H9 (cell line): ENCODE measurements around the gene PITX1. TPM values are rescaled to one million over a fixed set of nuclear protein-coding genes. Genes with fewer than 3 reads are reported as not detected.

Experiments used
- DNase-seq: peaks from one replicate; pipeline ENCODE4 v3.0.0-alpha.2; 2017
- H2AFZ ChIP-seq: one replicate; pipeline ENCODE4 v1.6.1; 2013; ENCODE audit warnings: mild to moderate bottlenecking, low read length, control low read depth, moderate library complexity
- H2AK5ac ChIP-seq: 2 replicates; pipeline ENCODE4 v1.6.1; 2013; ENCODE audit warnings: low read length, control low read depth, mixed read lengths; ENCODE audit not compliant: insufficient read length
- H2BK120ac ChIP-seq: one replicate; pipeline ENCODE4 v1.6.1; 2013; ENCODE audit warnings: low read depth, mild to moderate bottlenecking, low read length, control low read depth, inconsistent platforms; ENCODE audit not compliant: poor library complexity, severe bottlenecking
- H2BK12ac ChIP-seq: 2 replicates; pipeline ENCODE4 v1.6.1; 2013; ENCODE audit warnings: low read length, control low read depth, mixed read lengths, low read depth; ENCODE audit not compliant: insufficient read length
- H2BK15ac ChIP-seq: 2 replicates; pipeline ENCODE4 v1.6.1; 2013; ENCODE audit warnings: low read depth, low read length, control low read depth
- H2BK20ac ChIP-seq: one replicate; pipeline ENCODE4 v1.6.1; 2013; ENCODE audit warnings: low read depth, mild to moderate bottlenecking, low read length, control low read depth, inconsistent platforms; ENCODE audit not compliant: poor library complexity, severe bottlenecking
- H2BK5ac ChIP-seq: 2 replicates; pipeline ENCODE4 v1.6.1; 2013; ENCODE audit warnings: low read length, control low read depth, mixed read lengths; ENCODE audit not compliant: insufficient read length
- H3K14ac ChIP-seq: 2 replicates; pipeline ENCODE4 v1.6.1; 2013; ENCODE audit warnings: low read length, control low read depth; ENCODE audit not compliant: insufficient read depth
- H3K18ac ChIP-seq: 2 replicates; pipeline ENCODE4 v1.6.1; 2013; ENCODE audit warnings: low read depth, mild to moderate bottlenecking, mixed read lengths, low read length, control low read depth; ENCODE audit not compliant: insufficient read length
- H3K23ac ChIP-seq: 2 replicates; pipeline ENCODE4 v1.6.1; 2013; ENCODE audit warnings: low read length, control low read depth, mixed read lengths, low read depth; ENCODE audit not compliant: insufficient read length
- H3K23me2 ChIP-seq: 2 replicates; pipeline ENCODE4 v1.6.1; 2013; ENCODE audit warnings: low read depth, mild to moderate bottlenecking, mixed read lengths, low read length, control low read depth; ENCODE audit not compliant: insufficient read length, poor library complexity, severe bottlenecking
- H3K27ac ChIP-seq: 2 replicates; pipeline ENCODE4 v1.5.1; 2013; ENCODE audit warnings: low read length, control low read depth, mixed read lengths, low read depth; ENCODE audit not compliant: insufficient read length
- H3K27me3 ChIP-seq: 2 replicates; pipeline ENCODE4 v1.6.1; 2013; ENCODE audit warnings: low read length, control low read depth, inconsistent platforms; ENCODE audit not compliant: insufficient read depth
- H3K4ac ChIP-seq: 2 replicates; pipeline ENCODE4 v1.6.1; 2013; ENCODE audit warnings: low read depth, mild to moderate bottlenecking, control low read depth, inconsistent platforms, low read length, moderate library complexity
- H3K4me1 ChIP-seq: 2 replicates; pipeline ENCODE4 v1.6.1; 2013; ENCODE audit warnings: low read length, control low read depth, inconsistent platforms; ENCODE audit not compliant: insufficient read depth
- H3K4me2 ChIP-seq: 2 replicates; pipeline ENCODE4 v1.6.1; 2013; ENCODE audit warnings: low read length, control low read depth, mixed read lengths; ENCODE audit not compliant: insufficient read length, insufficient read depth
- H3K56ac ChIP-seq: 2 replicates; pipeline ENCODE4 v1.6.1; 2013; ENCODE audit warnings: low read depth, mild to moderate bottlenecking, mixed read lengths, low read length, control low read depth; ENCODE audit not compliant: insufficient read length
- H3K79me1 ChIP-seq: 2 replicates; pipeline ENCODE4 v1.6.1; 2013; ENCODE audit warnings: low read depth, mild to moderate bottlenecking, moderate library complexity, low read length, control low read depth, inconsistent platforms; ENCODE audit not compliant: insufficient read depth, poor library complexity, severe bottlenecking
- H3K79me2 ChIP-seq: 2 replicates; pipeline ENCODE4 v1.6.1; 2013; ENCODE audit warnings: low read length, control low read depth, inconsistent platforms; ENCODE audit not compliant: insufficient read depth
- H3K9ac ChIP-seq: 2 replicates; pipeline ENCODE4 v1.6.1; 2013; ENCODE audit warnings: low read length, control low read depth, mixed read lengths; ENCODE audit not compliant: insufficient read length; ENCODE audit errors: extremely low read depth
- H3K9me3 ChIP-seq: one replicate; pipeline ENCODE4 v1.6.1; 2013; ENCODE audit warnings: low read depth, low read length, inconsistent platforms; ENCODE audit not compliant: control insufficient read depth
- H3T11ph ChIP-seq: one replicate; pipeline ENCODE4 v1.6.1; 2013; ENCODE audit warnings: mild to moderate bottlenecking, low read length, control low read depth, inconsistent platforms
- H4K20me1 ChIP-seq: one replicate; pipeline ENCODE4 v1.6.1; 2013; ENCODE audit not compliant: control insufficient read depth, insufficient read length, insufficient read depth
- H4K5ac ChIP-seq: 2 replicates; pipeline ENCODE4 v1.6.1; 2013; ENCODE audit warnings: low read depth, mild to moderate bottlenecking, mixed read lengths, low read length, control low read depth; ENCODE audit not compliant: insufficient read length
- H4K8ac ChIP-seq: replicated peaks from 2 replicates; pipeline ENCODE4 v1.6.1; 2013; ENCODE audit warnings: low read length, control low read depth, mixed read lengths, low read depth; ENCODE audit not compliant: insufficient read length
- H4K91ac ChIP-seq: 2 replicates; pipeline ENCODE4 v1.6.1; 2013; ENCODE audit warnings: low read depth, mild to moderate bottlenecking, moderate library complexity, mixed read lengths, low read length, control low read depth; ENCODE audit not compliant: insufficient read length
- H3K27ac Mint-ChIP-seq, 3 experiments: 2 replicates in 2 of 3; 3 replicates in 1 of 3; pipeline ENCODE4 v1.8.0; 2020 to 2021; ENCODE audit warnings: mixed read lengths in 3 of 3, mild to moderate bottlenecking in 1 of 3, moderate library complexity in 1 of 3
- H3K27me3 Mint-ChIP-seq: 2 replicates; pipeline ENCODE4 v1.8.0; 2021; ENCODE audit warnings: low read depth, mild to moderate bottlenecking, moderate library complexity, mixed read lengths
- H3K36me3 Mint-ChIP-seq, 3 experiments: 2 replicates in 2 of 3; 3 replicates in 1 of 3; pipeline ENCODE4 v1.8.0; 2020 to 2021; ENCODE audit warnings: low read depth in 3 of 3, mixed read lengths in 3 of 3; ENCODE audit not compliant: insufficient read depth in 1 of 3
- H3K4me1 Mint-ChIP-seq, 2 experiments: 2 replicates each; pipeline ENCODE4 v1.8.0; 2020; ENCODE audit warnings: mixed read lengths in 2 of 2
- H3K4me3 Mint-ChIP-seq, 2 experiments: 2 replicates in 1 of 2; 3 replicates in 1 of 2; pipeline ENCODE4 v1.8.0; 2020 to 2021; ENCODE audit warnings: mild to moderate bottlenecking in 2 of 2, mixed read lengths in 2 of 2, moderate library complexity in 1 of 2
- H3K9me3 Mint-ChIP-seq, 2 experiments: 2 replicates in 1 of 2; 3 replicates in 1 of 2; pipeline ENCODE4 v1.8.0; 2020; ENCODE audit warnings: mild to moderate bottlenecking in 2 of 2, mixed read lengths in 2 of 2, moderate library complexity in 1 of 2
- CTCF ChIP-seq: fragments of 200-600 bp; sonication (generic); conservative IDR thresholded peaks from 3 replicates; pipeline ENCODE4 v1.8.0; 2021; ENCODE audit warnings: antibody characterized with exemption, mild to moderate bottlenecking
- WGBS: extraction: QIAGEN DNeasy Blood & Tissue Kit; methylation state at CpG from one replicate; pipeline ENCODE4 v1.1.7; 2013; ENCODE audit warnings: missing lambda C conversion rate, low lambda C conversion rate, mixed read lengths; ENCODE audit not compliant: insufficient read length; ENCODE audit errors: extremely low coverage; 5-methylcytosine and 5-hydroxymethylcytosine counted together
- total RNA-seq: library from RNA; stranded (reverse); gene quantifications from 2 replicates; pipeline ENCODE4 v1.2.1, GENCODE V29; 2021

The PITX1 gene
- total RNA-seq, 1 experiment from 2014 or later: not detected

GRCh38 chr5:135027697-135028615, 6.1 kb downstream of the PITX1 start:
- Histone ChIP-seq H4K20me1 (no peaks in the 10 kb centered on the region), H3K23me2 (peaks cover 2% of the 10 kb centered on the region), H4K8ac (no peak overlapping the region), H3K14ac (no peak overlapping the region), H3K9ac (no peak overlapping the region), H3K4me1 (no peaks in the 10 kb centered on the region), H3K27ac (no peak overlapping the region), H2BK15ac (no peak overlapping the region), H2BK5ac (no peak overlapping the region), H3K79me1 (no peaks in the 10 kb centered on the region), H3K18ac (no peak overlapping the region), H2AFZ (no peak overlapping the region), H3K9me3 (no peaks in the 10 kb centered on the region), H2BK20ac (no peak overlapping the region), H3K4me2 (peak overlapping the region; percentile 45), H4K91ac (no peak overlapping the region), H2AK5ac (no peak overlapping the region), H3T11ph (no peak overlapping the region), H3K56ac (no peak overlapping the region), H4K5ac (no peak overlapping the region), H2BK12ac (no peak overlapping the region), H3K4ac (no peak overlapping the region), H3K23ac (no peak overlapping the region), H3K79me2 (no peaks in the 10 kb centered on the region), H3K27me3 (peaks cover 77% of the 10 kb centered on the region), H2BK120ac (no peak overlapping the region)
- Mint-ChIP-seq H3K4me1 (peaks cover 11 to 42% of the 10 kb centered on the region in 2 experiments), H3K27me3 (peaks cover 100% of the 10 kb centered on the region), H3K27ac (no peak overlapping the region), H3K9me3 (peaks cover 0 to 10% of the 10 kb centered on the region in 2 experiments; a peak in 2 of 5 replicates), H3K4me3 (peak overlapping the region in 1 of 2 experiments; percentile 72; a peak in 3 of 5 replicates), H3K36me3 (no peaks in the 10 kb centered on the region; a peak in 1 of 7 replicates)
- TF ChIP-seq CTCF: no peak
- WGBS: no CpG with 5 or more reads among the region's 79 CpGs
- DNase-seq: no peak
